ENCODE results near the gene DPP10.

Gene DPP10

GRCh38 chr2:115887209-115887776 lies 1444.9 kb downstream of the DPP10 start:
- TF ChIP-seq CTCF (IDR thresholded peaks at IDR 0.05; ENCODE audit: low read depth, low read length, missing control alignments) = no peak

More at GRCh38 chr2:115887209-115887776, 1444.9 kb downstream of the DPP10 start:
- H3K4me3 ChIP-seq (ENCODE audit: low read depth, low read length) = no peak overlapping the region
- no peak for DNase-seq (ENCODE audit: low read depth)
